ENCODE results near the gene NEDD4L.

DNA sequence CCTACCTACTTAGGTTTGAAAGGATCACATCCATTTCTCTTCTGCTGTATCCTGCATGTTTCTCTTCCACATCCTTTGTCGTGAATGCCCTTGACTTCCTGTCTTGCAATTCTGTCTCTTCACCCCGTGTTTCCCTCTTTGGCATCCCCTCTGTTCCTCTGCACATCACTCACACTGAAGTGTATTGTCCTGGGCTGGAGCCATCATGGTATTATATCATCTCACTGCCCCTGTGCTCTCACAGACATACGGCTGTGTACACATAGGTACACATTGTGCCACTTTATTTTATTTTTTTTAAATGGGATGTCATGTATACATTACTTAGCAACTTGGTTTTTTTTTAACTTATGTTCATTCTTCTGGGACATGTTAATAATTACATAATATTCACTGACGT lies 293.3 kb downstream of the NEDD4L start:
- TF ChIP-seq TAF1 (conservative IDR thresholded peaks at IDR 0.05) (no peak), JUND (IDR thresholded peaks at IDR 0.05) (no peak)
- TF ChIP-seq, protein P1, sequence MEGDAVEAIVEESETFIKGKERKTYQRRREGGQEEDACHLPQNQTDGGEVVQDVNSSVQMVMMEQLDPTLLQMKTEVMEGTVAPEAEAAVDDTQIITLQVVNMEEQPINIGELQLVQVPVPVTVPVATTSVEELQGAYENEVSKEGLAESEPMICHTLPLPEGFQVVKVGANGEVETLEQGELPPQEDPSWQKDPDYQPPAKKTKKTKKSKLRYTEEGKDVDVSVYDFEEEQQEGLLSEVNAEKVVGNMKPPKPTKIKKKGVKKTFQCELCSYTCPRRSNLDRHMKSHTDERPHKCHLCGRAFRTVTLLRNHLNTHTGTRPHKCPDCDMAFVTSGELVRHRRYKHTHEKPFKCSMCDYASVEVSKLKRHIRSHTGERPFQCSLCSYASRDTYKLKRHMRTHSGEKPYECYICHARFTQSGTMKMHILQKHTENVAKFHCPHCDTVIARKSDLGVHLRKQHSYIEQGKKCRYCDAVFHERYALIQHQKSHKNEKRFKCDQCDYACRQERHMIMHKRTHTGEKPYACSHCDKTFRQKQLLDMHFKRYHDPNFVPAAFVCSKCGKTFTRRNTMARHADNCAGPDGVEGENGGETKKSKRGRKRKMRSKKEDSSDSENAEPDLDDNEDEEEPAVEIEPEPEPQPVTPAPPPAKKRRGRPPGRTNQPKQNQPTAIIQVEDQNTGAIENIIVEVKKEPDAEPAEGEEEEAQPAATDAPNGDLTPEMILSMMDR (IDR thresholded peaks at IDR 0.05; ENCODE audit: low read depth, low read length, missing input control) = no peak

Measured in liver (tissue), 3 donors.